Omental fat pad (tissue), 4 donors: ENCODE data around the gene CEACAM7. TPM values are rescaled to one million over a fixed set of nuclear protein-coding genes. Genes with fewer than 3 reads are reported as not detected.
"Not testable (repeated sequence)": the region's sequence is repeated elsewhere in the genome, so short reads cannot be mapped to it uniquely, and the experiment has no call there.

Source experiments
- ATAC-seq: fragments of 150-250 bp; one replicate; pipeline ENCODE4 v1.9.1; 2016; ENCODE audit warnings: mild to moderate bottlenecking, moderate library complexity; ENCODE audit not compliant: low FRiP score
- DNase-seq: peaks from one replicate; pipeline ENCODE4 v3.0.0-alpha.2; 2019; ENCODE audit warnings: low spot score
- CTCF ChIP-seq, 3 donors: fragments of 450-650 bp; IDR thresholded peaks; one replicate each; pipeline ENCODE4 v1.5.1; 2016 to 2017; ENCODE audit warnings: antibody characterized with exemption in 3 of 3, mild to moderate bottlenecking in 3 of 3, moderate library complexity in 2 of 3
- total RNA-seq, 4 donors: library from RNA; depleted of rRNA; stranded (reverse); fragments of >200 nt; gene quantifications; one replicate each; pipeline ENCODE4 v1.1.0, GENCODE V29; 2016

CEACAM7 gene
- total RNA-seq, 4 donors from 2014 or later: not detected

GRCh38 chr19:41718761-41719160, 30.7 kb upstream of the CEACAM7 start:
- DNase-seq (no peak), ATAC-seq (no peak)

GRCh38 chr19:41714598-41714997, 26.5 kb upstream of the CEACAM7 start:
- DNase-seq: no peak
- ATAC-seq: no peak
- TF ChIP-seq CTCF (IDR thresholded peaks at IDR 0.05): no peak

More at GRCh38 chr19:41718761-41719160, 30.7 kb upstream of the CEACAM7 start:
- no peak for TF ChIP-seq CTCF (IDR thresholded peaks at IDR 0.05)

- no peak for ATAC-seq
- no peak for TF ChIP-seq CTCF (IDR thresholded peaks at IDR 0.05)
- DNase-seq: no peak
These were observed 23.5 kb upstream of the CEACAM7 start for GRCh38 chr19:41711376-41712261.

- TF ChIP-seq CTCF (IDR thresholded peaks at IDR 0.05): no peak
- DNase-seq (no peak), ATAC-seq (no peak)
These were observed 22.0 kb upstream of the CEACAM7 start for GRCh38 chr19:41709951-41710645.

- DNase-seq, ATAC-seq: not testable (repeated sequence)
These were observed 21.4 kb upstream of the CEACAM7 start for GRCh38 chr19:41709516-41709915.

GRCh38 chr19:41708481-41708880, 20.4 kb upstream of the CEACAM7 start, which contains the start of gene CEACAM5:
Gene CEACAM5 (plus strand): TSS chr19:41708626. CDS start chr19:41708732, 106 bp downstream.
- no peak for TF ChIP-seq CTCF (IDR thresholded peaks at IDR 0.05)
- DNase-seq: no peak
- no peak for ATAC-seq

GRCh38 chr19:41707871-41708371, 19.9 kb upstream of the CEACAM7 start:
- ATAC-seq (no peak), DNase-seq (no peak)

More at GRCh38 chr19:41707871-41708371, 19.9 kb upstream of the CEACAM7 start:
- no peak for TF ChIP-seq CTCF (IDR thresholded peaks at IDR 0.05)
